ENCODE data around the gene COL6A2.

Gene COL6A2

GRCh38 chr21:46154155-46154954 lies 56.4 kb downstream of the COL6A2 start:
- WGBS = 94% methylated on average over 39 of the region's 39 CpGs
- Histone ChIP-seq H3K4me1 (ENCODE audit: control insufficient read depth, insufficient read depth, low read depth, low read length) (peaks cover 25% of the 10 kb centered on the region), H2AFZ (ENCODE audit: low read depth, low read length) (no peak overlapping the region), H3K36me3 (ENCODE audit: control insufficient read depth in 1 of 2, insufficient read depth in 2 of 2, low read depth in 1 of 2, low read length in 2 of 2) (peaks cover 4 to 16% of the 10 kb centered on the region in 2 experiments), H3K4ac (ENCODE audit: low read depth in 1 of 2, low read length in 2 of 2) (no peak overlapping the region), H2BK12ac (ENCODE audit: low read length in 2 of 2) (peak overlapping the region in 1 of 2 experiments; percentile 18), H3K4me3 (ENCODE audit: insufficient read depth in 1 of 2, low read depth in 1 of 2, low read length in 2 of 2) (no peak overlapping the region), H3K23ac (ENCODE audit: low read length in 2 of 2) (no peak overlapping the region), H2BK15ac (ENCODE audit: low read depth, poor library complexity, severe bottlenecking) (no peak overlapping the region), H2BK120ac (ENCODE audit: low read depth, low read length) (no peak overlapping the region), H3K79me1 (replicated peaks; ENCODE audit: low read length, poor library complexity, severe bottlenecking) (no peaks in the 10 kb centered on the region), H4K8ac (ENCODE audit: low read length) (peak overlapping the region; percentile 7), H3K18ac (ENCODE audit: low read depth in 1 of 2, low read length in 2 of 2) (no peak overlapping the region), H3K9me3 (ENCODE audit: control insufficient read depth, low read length) (no peaks in the 10 kb centered on the region), H3K9ac (ENCODE audit: low read length) (no peak overlapping the region), H2BK5ac (ENCODE audit: low read depth, low read length, poor library complexity, severe bottlenecking) (no peak overlapping the region), H4K91ac (ENCODE audit: low read length) (peak overlapping the region; percentile 35), H3K27me3 (ENCODE audit: control insufficient read depth in 1 of 2, insufficient read depth in 1 of 2, low read length in 2 of 2) (peaks cover 0 to 14% of the 10 kb centered on the region in 2 experiments), H2AK5ac (ENCODE audit: low read length, severe bottlenecking) (no peak overlapping the region), H3K14ac (ENCODE audit: low read length in 2 of 2) (no peak overlapping the region), H3K27ac (ENCODE audit: low read length, poor library complexity, severe bottlenecking) (no peak overlapping the region), H3K4me2 (ENCODE audit: low read length, poor library complexity, severe bottlenecking) (no peak overlapping the region)
- DNase-seq = no peak

GRCh38 chr21:46154955-46155513 lies 57.1 kb downstream of the COL6A2 start:
- no peak overlapping the region for H2BK15ac ChIP-seq (ENCODE audit: low read depth, poor library complexity, severe bottlenecking)
- H3K4me1 ChIP-seq (ENCODE audit: control insufficient read depth, insufficient read depth, low read depth, low read length) = peaks cover 25% of the 10 kb centered on the region
- H4K8ac ChIP-seq (ENCODE audit: low read length) = no peak overlapping the region
- no peak overlapping the region for H2BK5ac ChIP-seq (ENCODE audit: low read depth, low read length, poor library complexity, severe bottlenecking)
- H3K9me3 ChIP-seq (ENCODE audit: control insufficient read depth, low read length) = no peaks in the 10 kb centered on the region
- H3K18ac ChIP-seq (ENCODE audit: low read depth in 1 of 2, low read length in 2 of 2) = no peak overlapping the region
- H3K4ac ChIP-seq (ENCODE audit: low read depth in 1 of 2, low read length in 2 of 2) = no peak overlapping the region
- H3K4me2 ChIP-seq (ENCODE audit: low read length, poor library complexity, severe bottlenecking) = no peak overlapping the region
- no peak overlapping the region for H3K23ac ChIP-seq (ENCODE audit: low read length in 2 of 2)
- no peak overlapping the region for H2BK12ac ChIP-seq (ENCODE audit: low read length in 2 of 2)
- WGBS = 94% methylated on average over 16 of the region's 16 CpGs
- no peak overlapping the region for H3K14ac ChIP-seq (ENCODE audit: low read length in 2 of 2)
- peaks cover 0 to 7% of the 10 kb centered on the region in 2 experiments for H3K27me3 ChIP-seq (ENCODE audit: control insufficient read depth in 1 of 2, insufficient read depth in 1 of 2, low read length in 2 of 2)
- no peak overlapping the region for H2BK120ac ChIP-seq (ENCODE audit: low read depth, low read length)
- no peak overlapping the region for H3K4me3 ChIP-seq (ENCODE audit: insufficient read depth in 1 of 2, low read depth in 1 of 2, low read length in 2 of 2)
- no peak overlapping the region for H2AFZ ChIP-seq (ENCODE audit: low read depth, low read length)
- no peak overlapping the region for H3K27ac ChIP-seq (ENCODE audit: low read length, poor library complexity, severe bottlenecking)
- no peak overlapping the region for H2AK5ac ChIP-seq (ENCODE audit: low read length, severe bottlenecking)
- H4K91ac ChIP-seq (ENCODE audit: low read length) = no peak overlapping the region
- peaks cover 4 to 23% of the 10 kb centered on the region in 2 experiments for H3K36me3 ChIP-seq (ENCODE audit: control insufficient read depth in 1 of 2, insufficient read depth in 2 of 2, low read depth in 1 of 2, low read length in 2 of 2)
- H3K79me1 ChIP-seq (replicated peaks; ENCODE audit: low read length, poor library complexity, severe bottlenecking) = no peaks in the 10 kb centered on the region
- no peak overlapping the region for H3K9ac ChIP-seq (ENCODE audit: low read length)
- no peak for DNase-seq

GRCh38 chr21:46155514-46156377 lies 57.8 kb downstream of the COL6A2 start, which contains the start of gene FTCD:
TSS of gene FTCD (minus strand) at chr21:46155579. CDS start at chr21:46155523, 56 bp downstream.
- no peak within 1 kb of the TSS for H3K4ac ChIP-seq (ENCODE audit: low read depth in 1 of 2, low read length in 2 of 2)
- H2BK15ac ChIP-seq (ENCODE audit: low read depth, poor library complexity, severe bottlenecking) = no peak within 1 kb of the TSS
- DNase-seq = no peak
- no peak within 1 kb of the TSS for H2AFZ ChIP-seq (ENCODE audit: low read depth, low read length)
- H3K4me1 ChIP-seq (ENCODE audit: control insufficient read depth, insufficient read depth, low read depth, low read length) = peaks cover 22% of the 10 kb centered on the region
- no peak within 1 kb of the TSS for H3K9ac ChIP-seq (ENCODE audit: low read length)
- no peak within 1 kb of the TSS for H3K4me2 ChIP-seq (ENCODE audit: low read length, poor library complexity, severe bottlenecking)
- H3K27me3 ChIP-seq (ENCODE audit: control insufficient read depth in 1 of 2, insufficient read depth in 1 of 2, low read length in 2 of 2) = peaks cover 0 to under 1% of the 10 kb centered on the region in 2 experiments
- peak within 1 kb of the TSS in 1 of 2 experiments; percentile 72 for H3K14ac ChIP-seq (ENCODE audit: low read length in 2 of 2)
- H3K18ac ChIP-seq (ENCODE audit: low read depth in 1 of 2, low read length in 2 of 2) = peak within 1 kb of the TSS in 1 of 2 experiments; percentile 34
- H3K36me3 ChIP-seq (ENCODE audit: control insufficient read depth in 1 of 2, insufficient read depth in 2 of 2, low read depth in 1 of 2, low read length in 2 of 2) = peaks cover 4 to 30% of the 10 kb centered on the region in 2 experiments
- no peak within 1 kb of the TSS for H3K27ac ChIP-seq (ENCODE audit: low read length, poor library complexity, severe bottlenecking)
- H2BK12ac ChIP-seq (ENCODE audit: low read length in 2 of 2) = no peak within 1 kb of the TSS
- no peak within 1 kb of the TSS for H4K8ac ChIP-seq (ENCODE audit: low read length)
- no peak within 1 kb of the TSS for H3K23ac ChIP-seq (ENCODE audit: low read length in 2 of 2)
- 89% methylated on average over 34 of the region's 34 CpGs for WGBS
- no peak within 1 kb of the TSS for H3K4me3 ChIP-seq (ENCODE audit: insufficient read depth in 1 of 2, low read depth in 1 of 2, low read length in 2 of 2)
- H3K9me3 ChIP-seq (ENCODE audit: control insufficient read depth, low read length) = no peaks in the 10 kb centered on the region
- peak within 1 kb of the TSS; percentile 35 for H4K91ac ChIP-seq (ENCODE audit: low read length)
- H2BK5ac ChIP-seq (ENCODE audit: low read depth, low read length, poor library complexity, severe bottlenecking) = no peak within 1 kb of the TSS
- H2BK120ac ChIP-seq (ENCODE audit: low read depth, low read length) = no peak within 1 kb of the TSS
- peaks cover 2% of the 10 kb centered on the region for H3K79me1 ChIP-seq (replicated peaks; ENCODE audit: low read length, poor library complexity, severe bottlenecking)
- no peak within 1 kb of the TSS for H2AK5ac ChIP-seq (ENCODE audit: low read length, severe bottlenecking)

GRCh38 chr21:46156378-46156645 lies 58.4 kb downstream of the COL6A2 start:
- Histone ChIP-seq H2AK5ac (ENCODE audit: low read length, severe bottlenecking) (no peak overlapping the region), H2BK5ac (ENCODE audit: low read depth, low read length, poor library complexity, severe bottlenecking) (no peak overlapping the region), H2BK15ac (ENCODE audit: low read depth, poor library complexity, severe bottlenecking) (no peak overlapping the region), H3K27ac (ENCODE audit: low read length, poor library complexity, severe bottlenecking) (no peak overlapping the region), H3K79me1 (replicated peaks; ENCODE audit: low read length, poor library complexity, severe bottlenecking) (peaks cover 2% of the 10 kb centered on the region), H3K18ac (ENCODE audit: low read depth in 1 of 2, low read length in 2 of 2) (peak overlapping the region in 1 of 2 experiments; percentile 34), H2AFZ (ENCODE audit: low read depth, low read length) (no peak overlapping the region), H4K91ac (ENCODE audit: low read length) (no peak overlapping the region), H2BK12ac (ENCODE audit: low read length in 2 of 2) (no peak overlapping the region), H4K8ac (ENCODE audit: low read length) (no peak overlapping the region), H3K4me1 (ENCODE audit: control insufficient read depth, insufficient read depth, low read depth, low read length) (peaks cover 22% of the 10 kb centered on the region), H3K36me3 (ENCODE audit: control insufficient read depth in 1 of 2, insufficient read depth in 2 of 2, low read depth in 1 of 2, low read length in 2 of 2) (peaks cover 4 to 36% of the 10 kb centered on the region in 2 experiments), H3K4ac (ENCODE audit: low read depth in 1 of 2, low read length in 2 of 2) (no peak overlapping the region), H3K4me3 (ENCODE audit: insufficient read depth in 1 of 2, low read depth in 1 of 2, low read length in 2 of 2) (no peak overlapping the region), H3K9me3 (ENCODE audit: control insufficient read depth, low read length) (no peaks in the 10 kb centered on the region), H3K9ac (ENCODE audit: low read length) (no peak overlapping the region), H2BK120ac (ENCODE audit: low read depth, low read length) (no peak overlapping the region), H3K14ac (ENCODE audit: low read length in 2 of 2) (peak overlapping the region in 1 of 2 experiments; percentile 72), H3K27me3 (ENCODE audit: control insufficient read depth in 1 of 2, insufficient read depth in 1 of 2, low read length in 2 of 2) (no peaks in the 10 kb centered on the region), H3K4me2 (ENCODE audit: low read length, poor library complexity, severe bottlenecking) (no peak overlapping the region), H3K23ac (ENCODE audit: low read length in 2 of 2) (no peak overlapping the region)
- DNase-seq = no peak
- 95% methylated on average over 7 of the region's 7 CpGs for WGBS

Measured in mesenchymal stem cell (in vitro differentiated cells and primary cell).